B cell (primary cell): ENCODE data around the gene CHMP6.

Experiments used
- EZH2 ChIP-seq: IDR thresholded peaks from 2 replicates; pipeline ENCODE4 v1.6.1; 2012; ENCODE audit warnings: borderline replicate concordance, low read depth, mild to moderate bottlenecking, moderate library complexity, low read length; ENCODE audit not compliant: insufficient read depth, poor library complexity, severe bottlenecking
- TF ChIP-seq, protein P1 (sequence below): fragments of 200-600 bp; IDR thresholded peaks from one replicate; pipeline ENCODE4 v1.8.0; 2022; ENCODE audit warnings: antibody characterized with exemption, mild to moderate bottlenecking

DNA sequence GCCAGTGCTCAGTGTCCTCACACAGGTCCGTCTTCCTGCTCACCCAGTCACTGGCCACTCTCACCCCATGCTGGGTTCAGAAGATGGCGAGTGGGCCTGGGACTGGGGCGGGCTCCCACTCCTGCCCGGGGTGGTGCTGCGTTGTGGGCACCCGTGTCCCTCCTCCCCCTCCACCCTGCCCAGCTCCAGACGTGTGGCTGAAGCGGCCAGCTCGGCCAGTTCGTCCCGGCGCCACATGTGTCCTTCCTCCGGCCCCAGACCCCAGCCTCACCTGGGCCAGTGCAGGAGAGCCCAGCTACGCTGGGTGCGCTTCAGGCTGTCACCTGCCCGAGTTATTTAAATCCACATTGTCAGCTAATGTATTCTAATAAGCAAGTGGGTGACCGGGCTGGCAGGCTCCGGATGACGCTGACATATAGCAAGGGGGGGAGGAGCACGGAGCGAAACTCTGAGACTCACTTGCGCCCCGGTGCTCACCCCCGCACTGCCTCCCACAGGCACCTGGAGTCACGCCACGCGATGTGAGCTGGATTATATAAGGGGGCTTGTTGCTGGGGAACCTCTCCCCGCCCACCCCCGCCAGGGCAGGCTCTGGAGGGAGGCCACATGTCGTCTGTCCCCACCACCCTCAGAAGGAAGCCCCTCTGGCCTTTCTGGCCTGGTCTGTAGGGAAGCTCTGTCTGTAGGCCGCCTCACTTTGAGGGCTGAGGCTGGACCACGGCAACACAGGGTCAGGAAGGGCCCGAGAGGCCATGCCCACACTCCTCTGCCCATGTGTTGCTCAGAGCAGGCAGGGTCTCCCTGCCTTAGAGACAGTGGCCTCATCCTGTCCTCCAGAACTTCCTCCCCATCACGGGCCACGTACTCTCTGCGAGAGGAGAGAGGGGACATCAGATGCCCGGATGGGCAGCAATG, 36.2 kb downstream of the CHMP6 start:
- TF ChIP-seq, protein P1, sequence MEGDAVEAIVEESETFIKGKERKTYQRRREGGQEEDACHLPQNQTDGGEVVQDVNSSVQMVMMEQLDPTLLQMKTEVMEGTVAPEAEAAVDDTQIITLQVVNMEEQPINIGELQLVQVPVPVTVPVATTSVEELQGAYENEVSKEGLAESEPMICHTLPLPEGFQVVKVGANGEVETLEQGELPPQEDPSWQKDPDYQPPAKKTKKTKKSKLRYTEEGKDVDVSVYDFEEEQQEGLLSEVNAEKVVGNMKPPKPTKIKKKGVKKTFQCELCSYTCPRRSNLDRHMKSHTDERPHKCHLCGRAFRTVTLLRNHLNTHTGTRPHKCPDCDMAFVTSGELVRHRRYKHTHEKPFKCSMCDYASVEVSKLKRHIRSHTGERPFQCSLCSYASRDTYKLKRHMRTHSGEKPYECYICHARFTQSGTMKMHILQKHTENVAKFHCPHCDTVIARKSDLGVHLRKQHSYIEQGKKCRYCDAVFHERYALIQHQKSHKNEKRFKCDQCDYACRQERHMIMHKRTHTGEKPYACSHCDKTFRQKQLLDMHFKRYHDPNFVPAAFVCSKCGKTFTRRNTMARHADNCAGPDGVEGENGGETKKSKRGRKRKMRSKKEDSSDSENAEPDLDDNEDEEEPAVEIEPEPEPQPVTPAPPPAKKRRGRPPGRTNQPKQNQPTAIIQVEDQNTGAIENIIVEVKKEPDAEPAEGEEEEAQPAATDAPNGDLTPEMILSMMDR = no peak
- TF ChIP-seq EZH2 = no peak
